H1 (cell line): Measurements from ENCODE around the gene LILRB3. TPM values are rescaled to one million over a fixed set of nuclear protein-coding genes. Genes with fewer than 3 reads are reported as not detected.

Source experiments
- CTCF ChIA-PET: fragments of 300-600 bp; sonication (Branson Sonifier 250); formaldehyde crosslinking; loops from one replicate; lab custom pipeline; 2021; ENCODE audit not compliant: partially characterized antibody; lab: Charles Lee
- POLR2A ChIA-PET: fragments of 300-600 bp; sonication (Branson Sonifier 250); formaldehyde crosslinking; loops from one replicate; lab custom pipeline; 2021; ENCODE audit warnings: inconsistent platforms; ENCODE audit not compliant: partially characterized antibody; lab: Charles Lee
- DNase-seq, 2 experiments: peaks; one replicate each; pipeline versions ENCODE4 v3.0.0 to v3.0.0-alpha.2; 2010 to 2022; ENCODE audit warnings: low spot score in 2 of 2, low read depth in 1 of 2, mixed read lengths in 1 of 2
- FAIRE-seq: peaks from 2 replicates; lab custom pipeline; 2011; peaks lifted over from hg19 to GRCh38; lab: Jason Lieb, UNC
- H2AFZ ChIP-seq: 2 replicates; pipeline ENCODE4 v1.8.1; 2012; ENCODE audit warnings: low read length, inconsistent platforms
- H2AK5ac ChIP-seq: 2 replicates; pipeline ENCODE4 v1.6.1; 2013; ENCODE audit warnings: low read depth, low read length
- H2BK120ac ChIP-seq: replicated peaks from 2 replicates; pipeline ENCODE3; 2013; ENCODE audit warnings: low read depth, low read length, inconsistent platforms
- H2BK12ac ChIP-seq: 2 replicates; pipeline ENCODE4 v1.6.1; 2013; ENCODE audit warnings: low read depth, low read length
- H2BK15ac ChIP-seq: 2 replicates; pipeline ENCODE4 v1.6.1; 2013; ENCODE audit warnings: low read length
- H2BK20ac ChIP-seq: 2 replicates; pipeline ENCODE4 v1.6.1; 2013; ENCODE audit warnings: low read length
- H2BK5ac ChIP-seq: 2 replicates; pipeline ENCODE4 v1.6.1; 2013; ENCODE audit warnings: low read depth, low read length
- H3K14ac ChIP-seq: 2 replicates; pipeline ENCODE4 v1.6.1; 2013; ENCODE audit warnings: inconsistent platforms; ENCODE audit not compliant: insufficient read length
- H3K18ac ChIP-seq: 2 replicates; pipeline ENCODE4 v1.6.1; 2013; ENCODE audit warnings: low read length; ENCODE audit errors: extremely low read depth
- H3K23ac ChIP-seq: 2 replicates; pipeline ENCODE4 v1.6.1; 2013; ENCODE audit warnings: inconsistent platforms; ENCODE audit not compliant: insufficient read length
- H3K23me2 ChIP-seq: 2 replicates; pipeline ENCODE4 v1.6.1; 2013; ENCODE audit warnings: low read depth, low read length
- H3K27ac ChIP-seq: 2 replicates; pipeline ENCODE4 v1.6.1; 2011; ENCODE audit warnings: low read depth, low read length, inconsistent platforms
- H3K27me3 ChIP-seq, 4 experiments: replicated peaks in 1 of 4; 1 replicate in 1 of 4; 2 replicates in 3 of 4; pipeline versions ENCODE4 v1.6.1 to v1.8.1; 2011 to 2013; ENCODE audit warnings: low read length in 3 of 4, mild to moderate bottlenecking in 3 of 4, inconsistent platforms in 2 of 4, mixed read lengths in 2 of 4, moderate library complexity in 1 of 4; ENCODE audit not compliant: control insufficient read depth in 3 of 4, insufficient read depth in 3 of 4; ENCODE audit errors: extremely low read depth in 1 of 4
- H3K36me3 ChIP-seq, 4 experiments: 2 replicates each; pipeline versions ENCODE4 v1.6.1 to v1.8.1; 2011 to 2013; ENCODE audit warnings: mild to moderate bottlenecking in 4 of 4, low read length in 3 of 4, moderate library complexity in 2 of 4, control low read depth in 1 of 4, inconsistent platforms in 1 of 4; ENCODE audit not compliant: insufficient read depth in 4 of 4, control insufficient read depth in 2 of 4
- H3K4ac ChIP-seq: replicated peaks from 2 replicates; pipeline ENCODE3; 2013; ENCODE audit warnings: low read length, low read depth, mixed read lengths, inconsistent platforms; ENCODE audit not compliant: insufficient read length
- H3K4me1 ChIP-seq, 4 experiments: replicated peaks in 1 of 4; 1 replicate in 1 of 4; 2 replicates in 3 of 4; pipeline versions ENCODE4 v1.6.1 to v1.8.1; 2011 to 2013; ENCODE audit warnings: low read length in 3 of 4, inconsistent platforms in 2 of 4, mixed read lengths in 1 of 4; ENCODE audit not compliant: insufficient read depth in 4 of 4, control insufficient read depth in 3 of 4
- H3K4me2 ChIP-seq, 2 experiments: 2 replicates each; pipeline versions ENCODE4 v1.6.1 to v1.8.1; 2011 to 2013; ENCODE audit warnings: low read depth in 2 of 2, low read length in 2 of 2, control low read depth in 1 of 2, inconsistent platforms in 1 of 2, mild to moderate bottlenecking in 1 of 2; ENCODE audit not compliant: insufficient read depth in 1 of 2
- H3K4me3 ChIP-seq, 4 experiments: fragments of 200-600, 300-600 bp in 1 of 4; sonication (generic), shearing (Covaris generic), sonication (Bioruptor Twin) in 1 of 4; 2 replicates each; pipeline versions ENCODE4 v1.5.1 to v1.8.1; 2011 to 2016; ENCODE audit warnings: low read length in 4 of 4, low read depth in 3 of 4, control low read depth in 2 of 4, inconsistent platforms in 2 of 4, mild to moderate bottlenecking in 2 of 4, mixed read lengths in 1 of 4, moderate library complexity in 1 of 4; ENCODE audit not compliant: insufficient read depth in 2 of 4; ENCODE audit errors: extremely low read depth in 1 of 4
- H3K56ac ChIP-seq: replicated peaks from 2 replicates; pipeline ENCODE3; 2013; ENCODE audit warnings: low read depth, mild to moderate bottlenecking, mixed read lengths, low read length, inconsistent platforms; ENCODE audit not compliant: insufficient read length
- H3K79me1 ChIP-seq: 2 replicates; pipeline ENCODE4 v1.6.1; 2013; ENCODE audit warnings: low read depth, low read length, control low read depth
- H3K79me2 ChIP-seq, 2 experiments: 2 replicates each; pipeline versions ENCODE4 v1.6.1 to v1.8.1; 2012 to 2013; ENCODE audit warnings: low read length in 2 of 2, mild to moderate bottlenecking in 2 of 2, inconsistent platforms in 1 of 2; ENCODE audit not compliant: insufficient read depth in 2 of 2, control insufficient read depth in 1 of 2
- H3K9ac ChIP-seq, 4 experiments: replicated peaks in 1 of 4; 1 replicate in 1 of 4; 2 replicates in 3 of 4; pipeline versions ENCODE4 v1.6.1 to v1.8.1; 2011 to 2013; ENCODE audit warnings: low read depth in 3 of 4, low read length in 3 of 4, control low read depth in 2 of 4, mild to moderate bottlenecking in 2 of 4, moderate library complexity in 2 of 4, inconsistent platforms in 1 of 4; ENCODE audit errors: extremely low read depth in 1 of 4
- H3K9me3 ChIP-seq, 2 experiments: 2 replicates each; pipeline versions ENCODE4 v1.6.1 to v1.8.1; 2012 to 2013; ENCODE audit warnings: mild to moderate bottlenecking in 2 of 2, moderate library complexity in 2 of 2, control low read depth in 1 of 2, inconsistent platforms in 1 of 2, low read depth in 1 of 2, low read length in 1 of 2, mixed read lengths in 1 of 2; ENCODE audit not compliant: insufficient read depth in 2 of 2
- H4K20me1 ChIP-seq, 2 experiments: replicated peaks in 1 of 2; 2 replicates each; pipeline versions ENCODE3 to v1.8.1; 2011 to 2013; ENCODE audit warnings: inconsistent platforms in 2 of 2, low read length in 2 of 2, mild to moderate bottlenecking in 1 of 2; ENCODE audit not compliant: insufficient read depth in 2 of 2, control insufficient read depth in 1 of 2
- H4K5ac ChIP-seq: 2 replicates; pipeline ENCODE4 v1.6.1; 2013; ENCODE audit warnings: low read length, low read depth, mixed read lengths, inconsistent platforms; ENCODE audit not compliant: insufficient read length
- H4K8ac ChIP-seq: 2 replicates; pipeline ENCODE4 v1.8.0; 2013; ENCODE audit warnings: mild to moderate bottlenecking, moderate library complexity, low read length, inconsistent platforms; ENCODE audit not compliant: insufficient read depth; ENCODE audit errors: extremely low read depth
- H4K91ac ChIP-seq: replicated peaks from 2 replicates; pipeline ENCODE3; 2013; ENCODE audit warnings: low read length, mixed read lengths, inconsistent platforms; ENCODE audit not compliant: insufficient read length
- BCL11A ChIP-seq, 2 experiments: IDR thresholded peaks; one replicate each; pipeline ENCODE4 v1.6.1; 2011; ENCODE audit warnings: low read depth in 2 of 2, low read length in 2 of 2, mild to moderate bottlenecking in 2 of 2
- BRCA1 ChIP-seq: IDR thresholded peaks from 2 replicates; pipeline ENCODE4 v1.6.1; 2012; ENCODE audit warnings: low read depth, low read length, improper control_type of control experiment
- EP300 ChIP-seq, 2 experiments: IDR thresholded peaks; 1 replicate in 1 of 2; 2 replicates in 1 of 2; pipeline ENCODE4 v1.6.1; 2011 to 2012; ENCODE audit warnings: low read depth in 2 of 2, low read length in 2 of 2, mild to moderate bottlenecking in 2 of 2, borderline replicate concordance in 1 of 2, inconsistent platforms in 1 of 2, moderate library complexity in 1 of 2
- HDAC2 ChIP-seq, 2 experiments: fragments of 300-600 bp in 1 of 2; sonication (generic) in 1 of 2; IDR thresholded peaks; 2 replicates each; pipeline ENCODE4 v1.6.1; 2011 to 2012; ENCODE audit warnings: low read depth in 2 of 2, low read length in 2 of 2, mild to moderate bottlenecking in 2 of 2, moderate library complexity in 2 of 2, borderline replicate concordance in 1 of 2, inconsistent platforms in 1 of 2
- POU5F1 ChIP-seq: IDR thresholded peaks from 2 replicates; pipeline ENCODE4 v1.6.1; 2011; ENCODE audit warnings: low read depth, mild to moderate bottlenecking, low read length, moderate library complexity
- WGBS, 2 experiments: shearing (Covaris generic) in 1 of 2; methylation state at CpG; one replicate each; pipeline versions ENCODE4 v1.1.6 to v1.1.7; 2013 to 2015; ENCODE audit warnings: low lambda C conversion rate in 2 of 2, mixed read lengths in 2 of 2, inconsistent platforms in 1 of 2, low coverage in 1 of 2, missing lambda C conversion rate in 1 of 2; ENCODE audit not compliant: insufficient replicate concordance in 2 of 2, insufficient coverage in 1 of 2, insufficient read length in 1 of 2; ENCODE audit errors: extremely low coverage in 1 of 2, missing lambda C conversion rate in 1 of 2; 5-methylcytosine and 5-hydroxymethylcytosine counted together
- polyA plus RNA-seq, 7 experiments: library from polyadenylated mRNA; depleted of rRNA in 3 of 7; stranded (reverse) in 5 of 7; unstranded in 2 of 7; fragments of >200 nt in 5 of 7; fragments of 200-250 nt in 2 of 7; gene quantifications; 1 replicate in 5 of 7; 2 replicates in 1 of 7; 4 replicates in 1 of 7; pipeline versions ENCODE4 v1.2.1 to v1.2.3, GENCODE V29; 2011 to 2013; ENCODE audit warnings: missing spikeins in 2 of 7, mixed read lengths in 2 of 7
- total RNA-seq: library from RNA; stranded (reverse); fragmentation: NEBNext Ultra II Directional; extraction: Animal tissue kit (Norgen Biotek cat#: 25700); gene quantifications from 2 replicates; pipeline ENCODE4 v1.2.1, GENCODE V29; 2021
- TF ChIP-seq, protein P1 (sequence below): IDR thresholded peaks from 2 replicates; pipeline ENCODE4 v1.6.1; 2011; ENCODE audit warnings: low read depth, mild to moderate bottlenecking, low read length; ENCODE audit not compliant: insufficient read depth

LILRB3 gene
- total and polyA plus RNA-seq, 2 of the 8 experiments (the other 6 are each of a cell fraction or from before 2014, with no cell fraction given): not detected

GRCh38 chr19:54229146-54229545, 6.3 kb upstream of the LILRB3 start:
- H2AFZ ChIP-seq: no peak overlapping the region
- no peak overlapping the region for H3K4ac ChIP-seq
- DNase-seq: no peak
- no peak overlapping the region for H2BK20ac ChIP-seq
- H3K4me3 ChIP-seq: no peak overlapping the region
- no peak overlapping the region for H2AK5ac ChIP-seq
- no peak for TF ChIP-seq HDAC2 (IDR thresholded peaks at IDR 0.05; ENCODE audit: borderline replicate concordance in 1 of 2, low read depth in 2 of 2, low read length in 2 of 2)
- TF ChIP-seq, protein P1, sequence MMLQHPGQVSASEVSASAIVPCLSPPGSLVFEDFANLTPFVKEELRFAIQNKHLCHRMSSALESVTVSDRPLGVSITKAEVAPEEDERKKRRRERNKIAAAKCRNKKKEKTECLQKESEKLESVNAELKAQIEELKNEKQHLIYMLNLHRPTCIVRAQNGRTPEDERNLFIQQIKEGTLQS: no peak
- no peak for TF ChIP-seq POU5F1
- no peak for TF ChIP-seq EP300 (IDR thresholded peaks at IDR 0.05; ENCODE audit: borderline replicate concordance in 1 of 2, low read depth in 2 of 2, low read length in 2 of 2)
- TF ChIP-seq BRCA1: no peak
- no peak for TF ChIP-seq BCL11A (IDR thresholded peaks at IDR 0.05; ENCODE audit: low read depth in 2 of 2, low read length in 2 of 2)
- H3K18ac ChIP-seq: no peak overlapping the region
- no peak overlapping the region for H4K8ac ChIP-seq
- WGBS, 2 experiments: 92% methylated on average over 8 of the region's 8 CpGs; no CpG with 5 or more reads in 1 of the 2 experiments
- ChIA-PET CTCF (interaction anchor here (0.8 to 1.4 kb wide), 3 partner anchors 13 to 162 kb away, joined by 3 to 6 read pairs (median 4); no protein-coding TSS in a partner anchor), POLR2A (interaction anchor here (1.3 to 6.4 kb wide), 3 partner anchors 21 to 56 kb away, joined by 3 to 73 read pairs (median 40); partner anchors contain the start of genes RPS9 and TMC4)
- peaks cover under 1 to 3% of the 10 kb centered on the region in 2 experiments; a peak in 2 of 4 replicates for H3K9me3 ChIP-seq
- H4K5ac ChIP-seq: no peak overlapping the region
- no peak overlapping the region for H3K56ac ChIP-seq
- no peaks in the 10 kb centered on the region for H3K4me1 ChIP-seq
- no peak for FAIRE-seq
- H3K23me2 ChIP-seq: no peaks in the 10 kb centered on the region
- H3K79me2 ChIP-seq: no peaks in the 10 kb centered on the region
- no peak overlapping the region for H2BK12ac ChIP-seq
- peaks cover 0 to 7% (median 2%) of the 10 kb centered on the region in 4 experiments; a peak in 3 of 7 replicates for H3K27me3 ChIP-seq
- no peaks in the 10 kb centered on the region for H3K36me3 ChIP-seq
- no peak overlapping the region for H4K91ac ChIP-seq
- no peak overlapping the region for H3K4me2 ChIP-seq
- no peak overlapping the region for H2BK15ac ChIP-seq
- no peak overlapping the region for H3K9ac ChIP-seq
- H3K27ac ChIP-seq: no peak overlapping the region
- no peaks in the 10 kb centered on the region for H4K20me1 ChIP-seq
- no peak overlapping the region for H2BK5ac ChIP-seq
- H3K14ac ChIP-seq: no peak overlapping the region
- no peak overlapping the region for H3K23ac ChIP-seq
- no peak overlapping the region for H2BK120ac ChIP-seq
- H3K79me1 ChIP-seq: no peaks in the 10 kb centered on the region
